Measurements from ENCODE around the gene NLRC3.

The NLRC3 gene

GRCh38 chr16:3578610-3579551 lies 1.7 kb upstream of the NLRC3 start:
- DNase-seq = peak; percentile 88

DNA sequence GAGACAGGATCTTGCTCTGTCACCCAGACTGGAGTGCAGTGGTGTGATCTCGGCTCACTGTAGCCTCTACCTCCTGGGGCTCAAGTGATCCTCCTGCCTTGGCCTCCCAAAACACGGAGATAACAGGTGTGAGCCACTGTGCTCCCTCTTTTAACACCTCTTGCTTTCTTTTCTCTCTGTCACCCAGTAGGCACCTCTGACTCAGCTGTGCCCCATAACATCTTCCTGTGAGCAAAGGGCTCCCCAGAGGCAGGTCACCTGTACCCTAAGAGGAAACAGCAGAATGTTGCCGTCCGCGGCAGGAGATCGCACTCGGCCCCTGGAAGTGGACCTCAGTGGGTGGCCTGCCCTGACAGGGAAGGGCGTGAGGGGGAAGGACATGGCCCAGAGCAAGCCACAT lies 918 bp upstream of the NLRC3 start:
- no peak for DNase-seq

DNA sequence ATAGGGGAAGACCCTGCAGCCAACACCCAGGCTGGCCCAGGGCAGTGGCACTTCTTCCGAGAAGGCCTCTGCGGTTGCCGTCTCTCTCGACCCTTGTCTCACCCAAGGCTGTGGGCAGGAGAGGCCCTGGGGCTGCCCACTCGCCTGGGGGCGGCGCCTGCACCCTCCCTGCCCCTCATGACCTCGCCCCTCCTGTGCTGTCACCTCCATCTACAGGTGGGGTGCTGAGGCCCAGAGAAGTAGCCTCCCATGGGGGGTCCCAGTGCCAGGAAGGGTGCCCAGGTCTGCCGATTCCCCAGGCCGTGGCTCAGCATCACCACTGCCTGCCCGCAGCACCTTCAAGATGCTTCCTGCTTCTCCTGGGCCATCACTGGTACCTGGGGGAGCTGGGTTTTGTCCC lies 992 bp downstream of the NLRC3 start:
- DNase-seq = no peak

DNA sequence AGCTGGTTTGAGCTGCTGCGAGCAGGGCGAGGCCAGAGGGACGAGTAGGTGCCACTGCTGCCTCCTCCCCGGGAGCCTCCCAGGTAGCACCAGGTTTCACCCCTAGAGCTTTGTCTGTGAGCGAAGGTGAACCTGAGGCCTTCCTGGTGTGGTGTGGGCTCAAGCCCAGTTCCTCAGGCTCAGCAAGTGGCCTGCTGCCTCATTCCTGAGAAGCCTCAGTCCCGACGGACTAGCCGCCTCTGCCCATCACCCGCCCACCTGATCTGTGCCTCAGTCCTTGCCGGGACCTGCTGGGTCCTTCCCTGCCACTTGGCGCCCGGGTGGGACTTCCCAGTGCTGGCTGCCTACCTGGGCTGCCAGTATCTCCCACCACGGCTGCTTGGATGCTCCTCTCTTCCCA lies 1.7 kb downstream of the NLRC3 start:
- DNase-seq = no peak

- no peak for DNase-seq
Observed at GRCh38 chr16:3574195-3574594, 3.0 kb downstream of the NLRC3 start.

GRCh38 chr16:3573146-3573815 lies 3.9 kb downstream of the NLRC3 start:
- peak; percentile 18 for DNase-seq

GRCh38 chr16:3570420-3571062 lies 6.7 kb downstream of the NLRC3 start:
- no peak for DNase-seq

DNA sequence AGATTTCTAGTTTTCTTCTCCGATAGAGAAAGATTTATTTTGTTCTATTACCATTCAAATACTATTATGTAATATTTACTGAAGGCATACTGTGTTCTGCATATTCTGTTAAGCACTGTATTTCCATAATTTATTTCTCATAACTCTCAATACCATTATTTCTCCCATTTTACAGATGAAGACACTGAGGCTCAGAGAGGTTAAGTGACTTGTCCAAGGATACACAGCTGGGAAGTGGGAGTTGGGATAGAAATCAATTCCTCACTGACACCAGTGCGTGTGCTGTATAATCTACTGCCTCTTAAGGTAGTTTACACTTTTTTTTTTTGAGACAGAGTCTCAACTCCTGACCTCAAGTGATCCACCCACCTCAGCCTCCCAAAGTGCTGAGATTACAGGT lies 7.4 kb downstream of the NLRC3 start:
- DNase-seq = no peak

GRCh38 chr16:3566990-3567389 lies 10.2 kb downstream of the NLRC3 start:
- DNase-seq = no peak

DNA sequence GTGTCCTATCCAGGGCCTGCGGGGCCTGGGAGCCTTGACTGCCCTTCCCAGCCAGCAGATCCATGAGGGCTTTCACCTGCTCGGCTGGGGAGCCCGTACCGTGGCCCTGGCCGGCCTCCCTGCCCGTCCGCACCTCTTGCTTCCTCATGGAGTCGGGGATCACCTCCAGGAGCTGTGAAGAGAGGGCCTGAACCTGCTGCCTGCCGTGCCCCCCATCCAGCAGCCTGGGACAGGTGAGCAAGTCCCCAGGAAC lies 12.4 kb downstream of the NLRC3 start:
- no peak for DNase-seq

DNA sequence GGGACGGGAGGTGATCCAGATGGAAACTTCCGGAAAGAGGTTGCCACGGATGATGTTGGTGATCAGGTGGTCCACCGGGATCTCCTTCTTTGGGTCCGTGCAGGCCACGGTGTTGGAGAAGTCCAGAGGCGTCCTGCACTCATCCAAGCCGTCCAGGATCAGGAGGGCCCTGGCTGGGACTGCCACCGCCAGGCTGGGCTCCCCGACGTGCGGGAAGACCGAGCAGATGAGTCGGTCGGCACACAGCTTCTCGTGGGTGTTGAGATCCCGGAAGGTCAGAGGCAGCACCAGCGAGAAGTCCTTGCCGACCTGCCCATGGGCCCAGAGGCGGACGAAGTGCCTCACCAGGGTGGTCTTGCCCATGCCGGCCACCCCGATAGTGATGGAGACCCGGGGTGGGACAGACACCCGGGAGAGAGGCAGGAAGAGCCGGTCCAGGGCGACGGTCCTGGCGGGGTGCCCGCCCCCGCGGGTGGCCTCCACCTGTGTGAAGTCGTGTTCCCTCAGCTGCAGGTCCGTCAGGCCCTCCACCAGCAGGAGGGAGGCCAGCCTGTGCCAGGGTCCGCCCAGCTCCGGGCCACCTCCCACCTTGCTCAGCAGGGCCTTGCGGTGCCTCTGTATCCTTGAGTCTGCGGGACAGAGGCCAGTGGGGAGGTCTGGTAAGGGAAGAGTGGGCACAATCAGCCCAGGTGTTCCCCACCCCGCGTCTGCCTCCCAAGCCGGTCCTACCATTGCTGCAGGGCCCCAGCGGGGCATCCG lies 12.9 kb downstream of the NLRC3 start:
- DNase-seq = no peak

- no peak for DNase-seq
Observed at GRCh38 chr16:3562914-3563480, 14.2 kb downstream of the NLRC3 start.

DNA sequence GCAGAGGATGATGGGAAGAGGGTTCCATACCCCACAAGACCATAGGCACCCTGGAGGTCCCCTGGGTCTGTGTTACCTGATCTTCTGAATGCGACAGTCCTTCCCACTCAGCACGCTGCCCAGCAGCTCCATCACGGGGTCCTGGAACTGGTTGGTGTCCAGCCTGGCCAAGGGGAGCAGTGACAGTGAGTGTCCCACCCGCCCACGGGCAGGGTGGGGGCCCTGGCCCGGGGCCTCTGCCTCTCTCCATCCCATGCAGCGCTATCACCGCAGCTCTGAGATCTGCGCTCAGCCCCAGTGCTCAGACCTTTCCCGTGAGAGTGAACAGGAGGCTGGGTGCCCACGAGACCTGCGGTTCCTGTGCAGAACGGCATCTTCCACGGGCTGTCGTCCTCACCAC lies 15.6 kb downstream of the NLRC3 start:
- DNase-seq = no peak

GRCh38 chr16:3554351-3554928 lies 22.8 kb downstream of the NLRC3 start:
- no peak for DNase-seq

DNA sequence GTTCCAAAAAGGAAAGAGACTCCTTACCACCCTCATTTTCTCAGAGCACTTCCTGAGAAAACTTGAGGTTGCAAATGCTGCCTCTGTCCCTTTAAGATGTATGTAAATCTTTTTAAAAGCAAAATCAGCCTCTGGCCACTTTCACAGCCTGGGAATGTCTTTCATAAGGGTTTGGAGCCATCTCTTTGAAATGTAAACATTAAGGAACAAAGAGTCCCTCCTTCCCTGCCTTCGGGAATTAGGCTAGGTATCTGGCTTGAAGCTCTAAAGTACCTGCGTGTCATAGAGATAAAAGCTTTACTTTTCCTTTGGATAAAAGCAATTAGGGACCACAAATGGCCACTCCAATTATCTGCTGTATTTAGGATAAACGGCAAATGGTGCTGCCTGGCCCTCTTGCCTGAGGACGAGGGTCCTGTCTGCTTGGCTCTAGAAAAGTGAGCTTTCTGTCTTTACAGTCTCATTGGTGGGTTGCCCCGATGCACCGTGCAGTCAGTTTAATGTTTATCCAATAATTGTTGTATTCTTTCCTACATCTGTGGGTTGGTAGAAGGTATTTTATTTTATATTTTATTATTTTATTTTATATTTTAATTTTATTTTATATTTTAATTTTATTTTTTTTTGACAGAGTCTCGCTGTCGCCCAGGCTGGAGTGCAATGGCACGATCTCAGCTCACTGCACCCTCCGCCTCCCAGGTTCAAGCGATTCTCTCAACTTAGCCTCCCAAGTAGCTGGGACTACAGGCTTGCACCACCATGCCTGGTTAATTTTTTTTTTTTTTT lies 23.9 kb downstream of the NLRC3 start:
- no peak for DNase-seq

DNA sequence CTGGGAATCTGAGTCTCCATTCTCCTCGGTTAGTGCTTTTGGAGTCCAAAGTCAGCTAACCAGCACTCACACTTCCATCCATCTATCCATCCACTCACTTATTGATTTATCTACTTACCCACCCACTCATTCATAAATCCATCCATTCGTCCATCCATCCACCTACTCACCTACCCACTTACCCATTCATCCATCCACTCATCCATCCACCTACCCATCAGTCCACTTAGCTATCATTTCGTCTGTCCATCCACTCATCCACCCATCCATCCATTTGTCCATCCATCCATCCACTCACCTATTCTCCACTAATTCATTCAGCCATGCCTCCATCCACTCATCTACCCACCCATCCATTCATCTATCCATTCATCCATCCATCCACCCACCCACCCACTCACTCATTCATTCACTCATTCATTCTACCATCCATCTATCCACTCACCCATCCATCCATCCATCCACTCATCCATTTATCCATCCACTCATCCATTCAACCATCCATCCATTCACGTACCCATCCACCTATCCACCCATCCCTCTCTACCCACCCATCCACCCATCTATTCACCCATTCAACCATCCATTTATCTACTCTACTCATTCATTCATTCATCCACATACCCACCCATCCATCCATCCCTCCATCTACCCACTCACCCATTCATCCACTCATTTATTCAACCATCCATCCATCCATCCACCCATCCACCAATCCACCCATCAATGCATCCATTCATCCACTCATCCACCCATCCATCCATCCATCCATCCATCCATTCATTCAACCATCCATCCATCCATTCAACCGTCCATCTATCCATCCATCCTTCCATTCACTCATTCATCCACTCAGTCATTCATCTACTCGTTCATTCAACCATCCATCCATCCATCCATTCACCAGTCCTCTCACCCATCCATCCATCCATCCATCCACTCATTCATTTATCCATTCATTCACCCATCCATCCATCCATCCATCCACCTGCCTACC lies 26.1 kb downstream of the NLRC3 start:
- DNase-seq = no peak

GRCh38 chr16:3549906-3550305 lies 27.3 kb downstream of the NLRC3 start:
- no peak for DNase-seq

GRCh38 chr16:3548859-3549258 lies 28.3 kb downstream of the NLRC3 start:
- no peak for DNase-seq

DNA sequence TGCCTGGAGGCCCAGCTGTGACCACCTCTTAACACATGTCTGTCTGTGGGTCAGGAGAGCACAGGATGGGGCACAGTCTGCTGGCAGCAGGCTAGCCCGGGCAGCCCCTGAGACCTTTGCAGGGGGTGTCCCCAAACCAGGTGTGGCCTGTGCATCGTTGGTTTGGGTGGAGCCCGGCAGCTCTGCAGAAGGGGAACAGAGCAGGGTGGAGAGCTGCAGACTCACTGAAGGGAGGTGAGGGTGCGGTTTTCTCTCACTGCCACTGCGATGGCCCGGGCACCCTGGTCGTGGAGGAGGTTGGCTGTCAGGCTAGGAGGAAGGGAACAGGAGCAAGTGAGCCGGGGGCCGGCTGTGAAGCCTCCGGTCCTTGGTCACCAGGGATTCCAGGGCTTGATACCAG lies 28.8 kb downstream of the NLRC3 start:
- no peak for DNase-seq

DNA sequence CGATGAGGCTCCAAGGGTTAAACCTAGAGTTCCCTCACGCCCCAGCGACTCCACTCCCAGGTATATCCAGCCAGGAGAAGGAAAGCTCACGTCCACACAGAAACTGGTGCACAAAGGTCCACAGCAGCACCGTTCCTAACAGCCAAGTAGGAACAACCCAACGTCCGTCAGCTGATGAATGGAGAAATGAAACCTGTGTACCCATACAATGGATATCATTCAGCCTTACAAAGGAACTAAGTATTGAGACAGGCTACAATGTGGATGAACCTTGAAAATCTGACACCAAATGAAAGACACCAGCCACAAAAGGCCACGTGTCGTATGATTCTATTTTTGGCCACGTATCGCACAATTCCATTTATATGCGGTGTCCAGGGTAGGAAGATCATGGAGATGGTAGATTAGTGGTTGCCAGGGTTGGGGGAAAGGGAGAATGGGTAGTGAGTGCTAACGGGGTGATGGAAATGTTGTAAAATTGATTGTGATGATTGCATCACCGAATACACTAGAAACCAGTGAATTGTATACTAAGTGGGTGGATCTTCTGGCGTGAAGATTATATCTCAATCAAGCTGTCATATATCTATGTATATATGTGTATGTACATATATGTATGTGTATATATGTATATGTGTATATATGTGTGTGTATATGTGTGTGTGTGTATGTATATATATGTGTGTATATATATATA lies 30.1 kb downstream of the NLRC3 start:
- DNase-seq = no peak
